HG03469 (cell line): ENCODE measurements around the gene FOXN3.
"Not testable (repeated sequence)": the region's sequence is repeated elsewhere in the genome, so short reads cannot be mapped to it uniquely, and the experiment has no call there.

Experiments
- ATAC-seq: cut with Tn5 transposase; IDR thresholded peaks from one replicate; pipeline ENCODE4 v1.9.1; 2021; ENCODE audit warnings: mild to moderate bottlenecking, moderate library complexity, moderate number of reproducible peaks; ENCODE audit not compliant: unreplicated experiment

FOXN3 gene

DNA sequence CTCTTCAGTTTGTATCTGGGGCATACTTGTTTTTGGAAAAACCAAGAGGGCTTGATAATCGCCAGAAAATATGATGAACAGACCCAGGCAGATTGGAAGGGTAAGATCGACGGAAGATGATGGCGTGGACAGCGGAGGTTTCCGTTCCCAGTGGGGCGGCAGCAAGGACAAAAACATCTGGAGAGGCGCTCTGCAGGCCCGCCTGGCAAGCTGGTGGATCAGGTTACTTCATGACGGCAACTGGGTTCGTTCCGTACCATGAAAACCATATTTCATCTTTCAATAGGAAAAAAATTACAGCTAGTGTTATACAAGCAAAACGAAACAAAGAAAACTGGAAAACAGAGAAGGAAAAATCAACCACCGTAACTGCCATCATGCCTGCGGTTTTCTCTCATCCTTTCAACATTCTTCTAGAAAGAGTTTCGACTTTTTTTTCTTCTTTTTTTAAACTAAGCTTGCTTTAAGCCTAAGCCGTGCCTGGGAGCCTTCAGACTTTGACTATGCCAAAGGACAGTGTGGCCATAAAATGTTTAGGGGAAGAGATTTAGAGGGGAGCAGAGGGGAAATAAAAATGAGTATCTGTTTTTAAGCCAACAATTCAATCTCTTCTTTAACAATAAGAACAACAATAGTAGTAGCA, 210.5 kb downstream of the FOXN3 start:
- ATAC-seq = no peak

DNA sequence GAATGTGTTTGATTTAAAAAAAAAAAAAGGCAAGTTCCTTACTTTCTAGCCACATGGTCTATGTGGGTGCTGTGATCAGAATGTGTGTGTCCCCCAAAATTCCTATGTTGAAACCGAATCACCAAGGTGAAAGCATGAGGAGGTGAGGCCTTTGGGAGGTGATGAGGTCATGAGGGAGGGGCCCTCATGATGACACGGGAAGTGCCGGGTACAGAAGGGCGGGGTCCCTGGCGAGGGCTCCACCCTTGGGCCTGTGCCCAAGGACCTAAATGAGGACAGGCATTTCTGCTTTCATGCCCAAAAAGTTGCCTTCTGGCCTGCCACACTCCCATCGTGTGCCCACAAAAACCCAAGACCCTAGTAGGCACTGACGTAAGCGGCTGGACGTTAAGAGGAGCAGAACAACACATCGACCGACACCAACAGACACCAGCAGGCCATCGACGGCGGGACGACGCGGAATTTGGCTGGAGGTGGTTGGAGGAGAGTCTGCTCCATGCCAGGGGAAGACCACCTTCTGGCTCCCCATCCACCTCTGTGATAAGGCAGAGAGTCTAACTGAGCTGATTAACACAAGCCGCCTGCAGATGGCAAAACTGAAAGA, 211.8 kb downstream of the FOXN3 start:
- no peak for ATAC-seq

GRCh38 chr14:89202413-89203190, 214.4 kb downstream of the FOXN3 start:
- no peak for ATAC-seq

- no peak for ATAC-seq
Measured at GRCh38 chr14:89201645-89202044, 215.4 kb downstream of the FOXN3 start.

- not testable (repeated sequence) for ATAC-seq
Measured at GRCh38 chr14:89199357-89199756, 217.7 kb downstream of the FOXN3 start.

GRCh38 chr14:89198544-89199329, 218.3 kb downstream of the FOXN3 start:
- ATAC-seq = no peak

DNA sequence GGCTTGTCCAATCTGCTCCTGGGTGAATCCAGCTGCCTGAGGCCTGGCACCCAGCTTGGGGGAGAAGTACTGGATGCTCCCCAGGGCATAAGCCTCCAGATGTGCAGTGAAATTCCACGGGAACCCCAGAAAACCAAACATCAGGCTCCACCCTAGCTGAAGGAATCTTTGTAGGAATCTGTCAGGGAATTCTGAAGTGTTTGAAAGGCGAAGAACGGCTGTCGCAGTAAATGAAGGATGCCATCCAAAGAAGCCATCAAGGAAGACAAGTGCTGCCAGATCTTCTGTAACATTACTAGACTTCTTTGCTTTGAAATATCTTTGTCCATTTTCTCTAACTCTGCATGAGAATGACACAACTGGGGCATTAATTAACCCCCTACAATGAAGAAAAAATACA, 219.4 kb downstream of the FOXN3 start:
- no peak for ATAC-seq

- no peak for ATAC-seq
Measured at GRCh38 chr14:89196545-89196944, 220.5 kb downstream of the FOXN3 start.

DNA sequence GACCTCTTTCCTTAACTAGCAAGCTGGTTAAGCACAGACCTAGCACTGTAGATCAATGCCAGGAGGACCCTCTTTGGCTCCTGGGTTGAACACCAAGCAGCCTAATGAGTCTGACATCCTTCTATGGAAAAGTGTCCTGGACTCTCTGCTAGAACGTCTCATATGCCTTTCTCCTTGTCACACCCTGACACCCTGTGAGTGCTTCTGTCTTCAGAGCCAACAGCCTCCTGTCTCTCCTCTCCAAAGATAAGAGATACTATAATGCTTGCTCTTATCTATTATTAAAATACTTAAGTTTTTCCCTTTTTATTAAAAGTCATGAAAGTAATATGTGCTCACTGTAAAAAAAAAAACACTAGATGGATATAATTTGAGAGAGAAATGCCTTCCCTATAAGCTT, 222.7 kb downstream of the FOXN3 start:
- ATAC-seq = no peak

DNA sequence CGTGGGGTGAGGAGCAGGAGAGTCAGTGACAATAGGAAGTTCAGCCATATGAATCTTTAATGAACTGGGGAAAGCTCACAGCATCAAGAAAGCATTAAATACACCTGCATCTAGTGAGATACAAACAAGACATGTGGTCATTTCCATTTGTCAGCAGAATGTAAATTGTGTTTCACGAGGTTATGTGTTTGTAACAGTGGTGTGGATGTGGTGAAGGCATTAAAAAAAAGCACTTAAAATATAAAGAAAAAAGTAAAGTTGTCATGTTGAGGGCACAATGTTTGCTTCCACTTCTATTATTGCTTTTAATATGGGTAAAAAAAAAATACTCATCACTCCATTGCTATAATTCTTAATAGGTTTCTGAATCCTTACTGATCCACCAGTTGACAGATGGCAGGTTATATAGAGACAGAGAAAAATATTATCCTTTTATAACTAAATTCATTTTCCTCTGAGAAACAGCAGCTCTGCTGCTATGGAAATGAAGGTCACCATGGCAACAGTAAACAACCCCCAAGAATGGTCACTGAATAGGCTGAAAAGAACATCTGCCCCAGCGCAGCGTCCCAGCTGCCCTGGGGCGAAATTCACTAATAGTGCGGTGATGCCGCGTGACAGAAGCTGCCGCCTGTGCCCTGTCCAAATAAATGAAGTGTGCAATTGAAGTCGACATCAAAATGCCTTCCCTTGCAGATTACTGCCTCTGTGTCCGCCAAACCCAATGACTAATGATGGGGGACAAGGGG, 226.1 kb downstream of the FOXN3 start:
- no peak for ATAC-seq

GRCh38 chr14:89188492-89188891, 228.5 kb downstream of the FOXN3 start:
- ATAC-seq = no peak

- ATAC-seq = no peak
Measured at GRCh38 chr14:89187501-89187900, 229.5 kb downstream of the FOXN3 start.

DNA sequence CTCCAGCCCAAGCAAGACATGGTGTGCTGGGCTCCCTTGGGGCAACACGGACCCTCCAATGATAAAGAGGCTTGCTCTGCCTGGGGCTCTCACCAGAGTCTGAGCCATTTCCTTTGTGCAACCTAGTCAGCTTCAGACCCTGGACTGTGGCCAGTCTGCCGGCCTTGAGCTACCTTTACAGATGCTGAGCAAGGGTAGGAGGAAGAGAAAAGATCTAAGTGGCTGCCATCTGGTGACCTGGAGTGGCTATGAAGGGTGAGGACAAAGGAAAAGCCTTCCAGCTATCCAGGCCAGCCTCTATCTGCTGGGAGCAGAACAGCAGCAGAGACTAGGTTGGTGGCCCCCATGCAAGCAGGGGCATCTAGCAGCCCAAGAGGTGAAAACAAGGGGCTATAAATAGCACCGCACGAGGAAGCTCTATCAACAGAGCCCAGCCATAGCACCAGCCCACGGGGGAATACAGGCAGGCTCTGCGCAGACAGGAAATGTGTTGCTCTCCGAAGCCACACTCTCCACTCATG, 230.1 kb downstream of the FOXN3 start:
- ATAC-seq = no peak

GRCh38 chr14:89185919-89186855, 230.8 kb downstream of the FOXN3 start:
- ATAC-seq = no peak

DNA sequence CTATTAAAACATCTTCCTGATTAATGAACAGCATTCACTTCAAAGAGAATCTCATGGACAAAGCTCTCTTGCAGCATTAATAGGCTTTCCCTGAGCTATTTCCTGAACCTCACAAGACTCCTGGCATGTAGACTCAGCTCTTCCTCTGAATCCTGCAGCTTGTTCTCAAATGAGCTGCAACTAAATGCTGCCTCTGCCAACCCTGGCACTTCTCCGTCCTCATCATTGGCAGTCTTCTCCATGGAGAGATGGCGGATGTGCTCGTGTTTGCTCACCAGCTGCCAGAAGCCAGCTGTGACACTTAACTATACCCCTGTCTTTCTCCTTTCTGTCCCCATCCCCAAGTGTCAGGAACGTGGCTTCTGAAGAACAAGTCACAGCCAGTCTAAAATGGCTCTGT, 232.1 kb downstream of the FOXN3 start:
- no peak for ATAC-seq

DNA sequence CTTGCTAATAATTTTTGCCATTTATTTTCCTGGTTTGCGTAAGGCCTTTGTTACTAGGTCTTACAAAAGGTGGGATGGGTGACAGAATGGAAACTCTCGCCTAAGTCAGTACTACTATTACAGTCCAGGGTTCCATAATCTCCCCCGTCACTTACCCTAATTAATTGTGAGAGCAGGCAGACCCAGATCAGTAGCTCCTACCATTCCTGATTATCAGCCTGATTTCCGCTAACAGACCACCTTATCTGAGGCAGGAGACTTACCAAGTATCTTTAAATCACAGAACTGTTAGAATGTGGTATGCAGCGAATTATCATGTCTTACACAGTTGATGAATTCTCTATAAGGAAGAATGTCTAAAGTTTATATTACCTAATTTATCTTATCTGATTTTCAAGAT, 234.7 kb downstream of the FOXN3 start:
- ATAC-seq = no peak

DNA sequence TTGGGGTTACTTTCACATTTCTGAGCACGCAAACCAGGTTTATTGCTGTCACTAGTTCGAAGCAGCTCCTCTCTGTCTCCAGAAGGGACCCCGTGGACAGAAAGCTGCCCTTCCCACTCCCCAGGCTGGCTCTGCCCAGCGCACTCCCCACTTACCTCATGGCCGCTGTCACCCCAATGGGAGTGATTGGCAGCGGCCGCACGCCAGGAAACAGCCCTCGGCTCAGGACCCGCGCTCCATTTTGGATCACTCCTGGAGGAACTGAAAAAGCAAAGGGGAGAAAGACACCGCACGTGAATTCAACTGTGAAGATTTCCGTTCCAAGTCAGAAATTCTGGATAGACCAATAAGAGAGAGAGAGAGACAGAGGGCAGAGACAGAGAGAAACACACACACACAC, 236.5 kb downstream of the FOXN3 start:
- ATAC-seq = no peak

DNA sequence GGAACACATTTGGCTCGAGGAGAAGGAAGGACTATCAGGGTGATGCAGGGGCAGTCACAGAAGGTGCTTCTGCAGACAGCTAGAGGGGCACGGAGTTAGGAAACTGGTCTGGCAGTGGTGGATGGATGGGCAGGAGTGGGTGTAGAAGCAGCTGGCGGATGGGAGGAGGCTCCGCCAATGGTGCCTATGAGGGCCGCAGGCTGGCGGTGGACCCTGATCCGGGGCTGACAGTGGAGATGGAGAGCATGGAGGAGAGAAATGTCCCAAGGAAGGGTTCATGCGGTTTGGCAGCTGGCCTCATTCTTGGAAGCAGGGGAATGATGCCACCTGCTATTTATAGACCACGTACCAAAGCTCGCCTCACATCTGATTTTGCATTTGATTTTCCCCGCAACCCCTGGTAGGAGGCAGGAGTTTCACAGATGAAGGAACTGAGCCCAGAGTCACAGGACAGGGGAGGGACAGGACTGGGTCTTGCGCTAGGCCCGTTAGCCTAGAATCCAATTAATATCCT, 237.1 kb downstream of the FOXN3 start:
- no peak for ATAC-seq
